ENCODE data around the gene APLP2.

DNA sequence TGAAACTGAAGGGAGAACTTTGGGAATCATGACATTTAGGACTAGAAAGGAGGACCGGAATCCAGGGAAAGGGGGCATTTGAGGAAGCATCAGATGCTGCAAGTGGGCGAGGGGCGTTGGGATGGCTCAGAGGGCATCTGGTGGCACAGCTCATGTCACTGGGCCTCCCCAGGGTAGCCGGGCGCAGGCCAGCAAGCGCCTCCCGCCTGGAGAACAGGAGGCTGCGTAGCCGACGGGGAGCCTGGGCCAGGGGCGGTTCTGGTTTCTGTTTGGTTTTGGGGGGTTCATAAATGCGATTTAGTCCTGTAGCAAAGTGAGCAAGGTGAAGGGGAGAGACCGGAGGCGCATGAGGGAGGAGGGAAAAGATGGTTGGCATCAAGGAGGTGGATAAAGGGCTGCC lies 89.4 kb downstream of the APLP2 start:
- no peak for TF ChIP-seq CTCF (IDR thresholded peaks at IDR 0.05; ENCODE audit: low read depth, low read length)
- TF ChIP-seq POLR2A (IDR thresholded peaks at IDR 0.05; ENCODE audit: extremely low read depth, insufficient read length): no peak
- TF ChIP-seq MYC (IDR thresholded peaks at IDR 0.05; ENCODE audit: low read depth, low read length): no peak
